Type B pancreatic cell (in vitro differentiated cells): ENCODE measurements around the gene ADAMTS16. TPM values are rescaled to one million over a fixed set of nuclear protein-coding genes. Genes with fewer than 3 reads are reported as not detected.

Experiments
- DNase-seq: peaks from one replicate; pipeline ENCODE4 v3.0.0; 2021; ENCODE audit warnings: mixed read lengths; ENCODE audit not compliant: unreplicated experiment; ENCODE audit errors: extremely low spot score
- H3K27ac Mint-ChIP-seq: 2 replicates; pipeline ENCODE4 v1.8.0; 2021; ENCODE audit warnings: mild to moderate bottlenecking, mixed read lengths
- H3K27me3 Mint-ChIP-seq: 2 replicates; pipeline ENCODE4 v1.8.0; 2021; ENCODE audit warnings: mixed read lengths
- H3K36me3 Mint-ChIP-seq: 2 replicates; pipeline ENCODE4 v1.8.0; 2021; ENCODE audit warnings: mixed read lengths
- H3K4me1 Mint-ChIP-seq: one replicate; pipeline ENCODE4 v1.8.0; 2021; ENCODE audit warnings: mixed read lengths; ENCODE audit not compliant: unreplicated experiment
- H3K4me3 Mint-ChIP-seq: 2 replicates; pipeline ENCODE4 v1.8.0; 2021; ENCODE audit warnings: mild to moderate bottlenecking, mixed read lengths
- H3K9me3 Mint-ChIP-seq: 2 replicates; pipeline ENCODE4 v1.8.0; 2021; ENCODE audit warnings: mixed read lengths
- total RNA-seq: library from RNA; stranded (reverse); gene quantifications from 2 replicates; pipeline ENCODE4 v1.2.1, GENCODE V29; 2021; ENCODE audit warnings: low replicate concordance
- TF ChIP-seq, protein P1 (sequence below): fragments of 200-600 bp; sonication (generic); conservative IDR thresholded peaks from 2 replicates; pipeline ENCODE4 v1.5.0; 2021; ENCODE audit warnings: antibody characterized with exemption, mild to moderate bottlenecking

ADAMTS16 gene
- total RNA-seq, 1 donor from 2014 or later, result 23.3 TPM

GRCh38 chr5:5318426-5319190 lies 178.5 kb downstream of the ADAMTS16 start:
- Mint-ChIP-seq H3K4me1 (peaks cover 19% of the 10 kb centered on the region), H3K9me3 (no peaks in the 10 kb centered on the region), H3K36me3 (peaks cover 5% of the 10 kb centered on the region), H3K27ac (no peak overlapping the region), H3K4me3 (no peak overlapping the region), H3K27me3 (peaks cover 7% of the 10 kb centered on the region)
- no peak for DNase-seq
- TF ChIP-seq, protein P1, sequence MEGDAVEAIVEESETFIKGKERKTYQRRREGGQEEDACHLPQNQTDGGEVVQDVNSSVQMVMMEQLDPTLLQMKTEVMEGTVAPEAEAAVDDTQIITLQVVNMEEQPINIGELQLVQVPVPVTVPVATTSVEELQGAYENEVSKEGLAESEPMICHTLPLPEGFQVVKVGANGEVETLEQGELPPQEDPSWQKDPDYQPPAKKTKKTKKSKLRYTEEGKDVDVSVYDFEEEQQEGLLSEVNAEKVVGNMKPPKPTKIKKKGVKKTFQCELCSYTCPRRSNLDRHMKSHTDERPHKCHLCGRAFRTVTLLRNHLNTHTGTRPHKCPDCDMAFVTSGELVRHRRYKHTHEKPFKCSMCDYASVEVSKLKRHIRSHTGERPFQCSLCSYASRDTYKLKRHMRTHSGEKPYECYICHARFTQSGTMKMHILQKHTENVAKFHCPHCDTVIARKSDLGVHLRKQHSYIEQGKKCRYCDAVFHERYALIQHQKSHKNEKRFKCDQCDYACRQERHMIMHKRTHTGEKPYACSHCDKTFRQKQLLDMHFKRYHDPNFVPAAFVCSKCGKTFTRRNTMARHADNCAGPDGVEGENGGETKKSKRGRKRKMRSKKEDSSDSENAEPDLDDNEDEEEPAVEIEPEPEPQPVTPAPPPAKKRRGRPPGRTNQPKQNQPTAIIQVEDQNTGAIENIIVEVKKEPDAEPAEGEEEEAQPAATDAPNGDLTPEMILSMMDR, result no peak

DNA sequence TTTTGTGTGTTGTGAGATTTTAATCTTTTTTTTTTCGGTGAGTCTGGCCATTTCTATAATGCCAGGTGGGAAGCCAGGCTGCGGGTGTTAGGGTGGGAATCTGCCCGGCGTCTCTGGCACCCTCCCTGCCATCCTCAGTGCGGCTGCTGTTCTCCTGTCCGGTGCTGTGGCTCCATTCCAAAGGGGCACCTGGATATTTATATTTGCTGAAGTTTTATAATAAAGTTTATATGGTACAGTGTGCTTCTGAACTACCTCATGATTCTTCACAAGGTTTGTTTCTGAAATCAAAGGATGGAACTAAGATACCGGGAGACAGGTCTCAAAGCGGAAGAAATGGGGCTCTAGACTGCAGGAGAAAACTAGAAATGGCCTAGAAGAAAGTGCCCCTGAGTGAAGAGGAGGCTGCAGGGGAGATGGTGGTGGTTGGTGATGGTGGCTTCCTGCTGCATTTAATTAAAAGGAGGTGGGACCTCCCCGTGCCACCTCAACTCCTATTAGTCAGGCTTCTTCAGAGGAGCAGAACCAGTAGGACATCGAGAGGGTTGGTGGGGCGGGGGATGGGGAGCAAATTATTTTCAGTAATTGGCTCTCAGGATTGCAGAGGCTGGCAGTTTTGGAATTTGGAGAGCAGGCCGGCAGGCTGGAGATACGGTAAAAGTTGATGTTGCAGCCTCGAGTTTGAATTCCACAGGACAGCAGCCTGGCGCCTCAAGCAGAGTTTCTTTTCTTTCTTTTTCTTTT lies 180.1 kb downstream of the ADAMTS16 start:
- H3K27ac Mint-ChIP-seq, result no peak overlapping the region
- no peaks in the 10 kb centered on the region for H3K9me3 Mint-ChIP-seq
- no peak for DNase-seq
- TF ChIP-seq, protein P1, result no peak
- H3K4me1 Mint-ChIP-seq, result peaks cover 15% of the 10 kb centered on the region
- peaks cover 4% of the 10 kb centered on the region for H3K27me3 Mint-ChIP-seq
- H3K36me3 Mint-ChIP-seq, result peaks cover 5% of the 10 kb centered on the region
- no peak overlapping the region for H3K4me3 Mint-ChIP-seq

DNA sequence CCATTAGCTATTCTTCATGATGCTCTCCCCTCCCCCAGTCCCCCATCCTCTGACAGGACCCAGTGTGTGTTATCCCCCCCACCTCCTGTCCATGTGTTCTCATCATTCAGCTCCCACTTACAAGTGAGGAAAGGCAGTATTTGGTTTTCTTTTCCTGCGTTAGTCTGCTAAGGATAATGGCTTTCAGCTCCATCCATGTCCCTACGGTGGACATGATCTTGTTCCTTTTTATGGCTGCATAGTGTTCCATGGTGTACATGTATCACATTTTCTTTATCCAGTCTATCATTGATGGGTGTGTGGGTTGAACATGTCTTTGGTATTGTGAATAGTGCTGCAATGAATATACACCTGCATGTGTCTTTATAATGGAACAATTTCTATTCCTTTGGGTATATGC lies 181.0 kb downstream of the ADAMTS16 start:
- H3K4me3 Mint-ChIP-seq, result no peak overlapping the region
- H3K27me3 Mint-ChIP-seq, result peaks cover 4% of the 10 kb centered on the region

GRCh38 chr5:5323551-5323950 lies 183.4 kb downstream of the ADAMTS16 start:
- no peak for DNase-seq
- no peak overlapping the region for H3K4me3 Mint-ChIP-seq
- TF ChIP-seq, protein P1, result no peak
- peaks cover 9% of the 10 kb centered on the region for H3K9me3 Mint-ChIP-seq
- peaks cover 5% of the 10 kb centered on the region for H3K36me3 Mint-ChIP-seq
- H3K4me1 Mint-ChIP-seq, result peaks cover 25% of the 10 kb centered on the region
- no peak overlapping the region for H3K27ac Mint-ChIP-seq
- H3K27me3 Mint-ChIP-seq, result peaks cover 11% of the 10 kb centered on the region

More for the DNA sequence above, 181.0 kb downstream of the ADAMTS16 start:
- Mint-ChIP-seq H3K9me3 (no peaks in the 10 kb centered on the region), H3K4me1 (peaks cover 17% of the 10 kb centered on the region), H3K27ac (no peak overlapping the region), H3K36me3 (peaks cover 5% of the 10 kb centered on the region)
- TF ChIP-seq, protein P1, result no peak
- no peak for DNase-seq

DNA sequence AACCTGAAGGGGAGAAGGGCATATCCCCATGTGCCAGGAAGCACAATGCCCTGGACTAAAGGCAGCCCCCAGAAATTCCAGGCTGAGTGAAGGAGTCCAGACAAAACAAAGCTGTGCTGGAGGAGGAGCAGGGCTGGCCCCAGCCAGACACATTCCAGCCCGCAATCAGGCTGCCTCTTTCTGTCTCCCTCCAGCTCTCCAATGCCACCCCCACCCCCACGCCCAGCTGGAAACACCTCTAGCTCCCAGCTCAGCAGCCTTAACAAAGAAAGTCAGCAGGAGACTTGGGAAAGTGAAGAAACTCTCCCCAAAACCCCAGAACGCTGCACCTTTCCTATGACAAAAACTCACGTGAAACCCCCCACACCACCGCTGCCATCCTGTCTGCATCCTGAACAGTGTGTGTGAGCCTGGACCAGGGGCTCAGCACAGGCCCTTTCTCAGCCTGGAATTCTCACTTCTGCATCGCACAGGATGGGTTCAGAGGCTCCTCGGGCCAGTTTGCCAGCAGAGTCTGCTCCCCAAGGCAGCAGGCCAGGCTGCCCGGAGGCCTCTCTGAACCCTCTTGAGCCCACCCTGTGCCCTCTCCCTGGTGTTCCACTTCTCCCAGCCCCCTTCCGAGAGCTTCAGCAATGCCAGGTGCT lies 186.1 kb downstream of the ADAMTS16 start:
- no peak overlapping the region for H3K4me3 Mint-ChIP-seq
- H3K36me3 Mint-ChIP-seq, result peaks cover 5% of the 10 kb centered on the region
- no peak overlapping the region for H3K27ac Mint-ChIP-seq
- H3K4me1 Mint-ChIP-seq, result peaks cover 34% of the 10 kb centered on the region
- TF ChIP-seq, protein P1, result no peak
- peaks cover 11% of the 10 kb centered on the region for H3K27me3 Mint-ChIP-seq
- peaks cover 10% of the 10 kb centered on the region for H3K9me3 Mint-ChIP-seq
- no peak for DNase-seq
